GM12874 (cell line): ENCODE measurements around the gene CADPS.

Experiments used
- TF ChIP-seq, protein P1 (sequence below): IDR thresholded peaks from 2 replicates; pipeline ENCODE4 v1.5.1; 2011; ENCODE audit warnings: low read depth, mild to moderate bottlenecking, control low read depth, low read length, moderate library complexity; ENCODE audit not compliant: insufficient read depth

The CADPS gene

GRCh38 chr3:62809369-62809768 lies 65.8 kb downstream of the CADPS start:
- TF ChIP-seq, protein P1, sequence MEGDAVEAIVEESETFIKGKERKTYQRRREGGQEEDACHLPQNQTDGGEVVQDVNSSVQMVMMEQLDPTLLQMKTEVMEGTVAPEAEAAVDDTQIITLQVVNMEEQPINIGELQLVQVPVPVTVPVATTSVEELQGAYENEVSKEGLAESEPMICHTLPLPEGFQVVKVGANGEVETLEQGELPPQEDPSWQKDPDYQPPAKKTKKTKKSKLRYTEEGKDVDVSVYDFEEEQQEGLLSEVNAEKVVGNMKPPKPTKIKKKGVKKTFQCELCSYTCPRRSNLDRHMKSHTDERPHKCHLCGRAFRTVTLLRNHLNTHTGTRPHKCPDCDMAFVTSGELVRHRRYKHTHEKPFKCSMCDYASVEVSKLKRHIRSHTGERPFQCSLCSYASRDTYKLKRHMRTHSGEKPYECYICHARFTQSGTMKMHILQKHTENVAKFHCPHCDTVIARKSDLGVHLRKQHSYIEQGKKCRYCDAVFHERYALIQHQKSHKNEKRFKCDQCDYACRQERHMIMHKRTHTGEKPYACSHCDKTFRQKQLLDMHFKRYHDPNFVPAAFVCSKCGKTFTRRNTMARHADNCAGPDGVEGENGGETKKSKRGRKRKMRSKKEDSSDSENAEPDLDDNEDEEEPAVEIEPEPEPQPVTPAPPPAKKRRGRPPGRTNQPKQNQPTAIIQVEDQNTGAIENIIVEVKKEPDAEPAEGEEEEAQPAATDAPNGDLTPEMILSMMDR, result no peak

- TF ChIP-seq, protein P1, result no peak
These were observed 69.5 kb downstream of the CADPS start for GRCh38 chr3:62805580-62806277.

DNA sequence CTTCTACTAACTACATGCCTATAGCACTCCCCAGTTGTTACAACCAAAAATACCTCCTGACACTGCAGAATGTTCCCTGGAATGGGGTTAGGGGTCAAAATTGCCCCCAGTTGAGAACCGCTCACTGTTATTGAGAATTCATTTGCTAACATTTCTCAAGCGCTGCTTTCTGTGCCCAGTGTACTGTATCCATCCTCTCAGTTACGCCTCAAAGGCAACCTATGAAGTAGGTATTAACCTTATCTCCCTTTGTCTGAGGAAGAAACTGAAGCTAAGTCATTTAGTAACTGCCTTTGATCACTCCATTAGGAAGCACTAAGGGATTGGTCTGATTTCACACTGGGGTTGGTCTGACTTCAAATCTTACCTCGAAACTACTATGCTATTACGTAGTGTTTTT lies 70.1 kb downstream of the CADPS start:
- TF ChIP-seq, protein P1, result no peak

DNA sequence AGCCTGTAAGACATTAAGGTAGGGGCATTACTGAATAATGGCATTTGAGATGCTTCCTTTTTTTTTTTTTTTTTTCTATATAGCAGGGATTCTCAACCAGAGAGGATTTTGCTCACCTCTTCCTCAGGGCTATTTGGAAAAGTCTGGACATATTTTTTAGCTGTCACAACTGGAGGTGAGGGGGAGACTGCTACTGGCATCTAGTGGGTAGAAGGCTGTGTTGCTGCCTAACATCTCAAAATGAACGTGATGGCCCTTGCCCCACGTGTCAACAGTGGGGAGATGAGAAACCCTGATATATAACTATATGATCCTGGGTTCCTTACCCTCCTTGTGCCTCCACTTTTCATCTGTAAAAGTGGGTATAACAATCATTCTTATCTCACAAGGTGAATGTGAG lies 71.9 kb downstream of the CADPS start:
- TF ChIP-seq, protein P1, result no peak

- TF ChIP-seq, protein P1, result no peak
These were observed 77.2 kb downstream of the CADPS start for GRCh38 chr3:62798000-62798399.

DNA sequence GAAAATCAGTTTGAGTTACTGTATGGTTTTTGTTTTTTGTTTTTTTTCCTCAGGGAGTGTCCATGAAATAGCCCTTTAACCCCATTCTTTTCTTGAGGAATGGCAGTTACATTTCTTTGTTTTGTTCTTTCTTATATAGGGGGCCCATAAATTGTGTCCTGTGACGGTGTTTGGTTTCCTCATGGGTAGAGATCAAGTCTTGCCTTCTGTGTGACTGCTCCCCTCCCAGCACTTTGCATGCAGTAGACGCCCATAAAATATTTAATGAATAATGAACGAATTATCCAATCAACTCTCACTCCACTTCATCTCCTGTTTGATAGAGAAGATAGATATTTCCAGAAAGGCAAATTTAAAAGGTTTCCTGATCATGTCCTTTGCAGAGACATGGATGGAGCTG lies 78.1 kb downstream of the CADPS start:
- TF ChIP-seq, protein P1, result no peak

GRCh38 chr3:62795978-62796657 lies 79.1 kb downstream of the CADPS start:
- TF ChIP-seq, protein P1, result no peak
